GM21717 (cell line): ENCODE measurements around the gene BCL3.
A peak's percentile ranks its signal among the peaks of the same experiment; 100 is the strongest.
"Not testable (repeated sequence)": the region's sequence is repeated elsewhere in the genome, so short reads cannot be mapped to it uniquely, and the experiment has no call there.

Experiments
- ATAC-seq: cut with Tn5 transposase; IDR thresholded peaks from one replicate; pipeline ENCODE4 v1.9.1; 2021; ENCODE audit warnings: mild to moderate bottlenecking, moderate library complexity; ENCODE audit not compliant: unreplicated experiment

BCL3 gene

GRCh38 chr19:44757057-44757734 lies 8.7 kb downstream of the BCL3 start:
- ATAC-seq: no peak

GRCh38 chr19:44757735-44758505 lies 9.4 kb downstream of the BCL3 start:
- no peak for ATAC-seq

- no peak for ATAC-seq
Observed at GRCh38 chr19:44758596-44758995, 10.1 kb downstream of the BCL3 start.

- ATAC-seq: no peak
Observed at GRCh38 chr19:44759083-44759804, 10.7 kb downstream of the BCL3 start.

GRCh38 chr19:44762038-44762437 lies 13.5 kb downstream of the BCL3 start:
- no peak for ATAC-seq

GRCh38 chr19:44765033-44765948 lies 16.8 kb downstream of the BCL3 start:
- no peak for ATAC-seq

GRCh38 chr19:44765949-44766335 lies 17.4 kb downstream of the BCL3 start:
- no peak for ATAC-seq

GRCh38 chr19:44767295-44768180 lies 19.0 kb downstream of the BCL3 start:
- ATAC-seq: no peak

GRCh38 chr19:44770550-44771257 lies 22.2 kb downstream of the BCL3 start:
- ATAC-seq: peak; percentile 85

- ATAC-seq: not testable (repeated sequence)
Observed at GRCh38 chr19:44772144-44772543, 23.6 kb downstream of the BCL3 start.

GRCh38 chr19:44772959-44773358 lies 24.5 kb downstream of the BCL3 start:
- ATAC-seq: no peak

- ATAC-seq: no peak
Observed at GRCh38 chr19:44775676-44776240, 27.2 kb downstream of the BCL3 start.

GRCh38 chr19:44776402-44777096 lies 28.0 kb downstream of the BCL3 start:
- no peak for ATAC-seq

GRCh38 chr19:44777715-44778347 lies 29.3 kb downstream of the BCL3 start, which contains the start of gene CBLC:
Gene CBLC (plus strand): TSS chr19:44777890. CDS start chr19:44777932, 42 bp downstream.
- ATAC-seq: no peak

GRCh38 chr19:44779150-44779549 lies 30.6 kb downstream of the BCL3 start:
- no peak for ATAC-seq

GRCh38 chr19:44781694-44782093 lies 33.2 kb downstream of the BCL3 start:
- ATAC-seq: not testable (repeated sequence)

GRCh38 chr19:44782729-44783128 lies 34.2 kb downstream of the BCL3 start:
- no peak for ATAC-seq

GRCh38 chr19:44783545-44783944 lies 35.0 kb downstream of the BCL3 start:
- ATAC-seq: no peak
